ENCODE results near the gene LIX1. TPM values are rescaled to one million over a fixed set of nuclear protein-coding genes. Genes with fewer than 3 reads are reported as not detected.

LIX1 gene
- total RNA-seq, 2 donors from 2014 or later, result 0.97 to 1.0 TPM

- WGBS, result 41% methylated on average over 5 of the region's 5 CpGs
These were observed 43.5 kb downstream of the LIX1 start for GRCh38 chr5:97098922-97099321.

GRCh38 chr5:97097326-97098230 lies 44.8 kb downstream of the LIX1 start:
- intact Hi-C loops (cut with DNase I), result no loop called here
- no peak for DNase-seq (ENCODE audit: low spot score)

More at GRCh38 chr5:97098922-97099321, 43.5 kb downstream of the LIX1 start:
- Histone ChIP-seq H3K4me3 (no peak overlapping the region), H3K36me3 (no peaks in the 10 kb centered on the region), H3K27ac (peak overlapping the region in 1 of 2 donors; percentile 18), H3K9me3 (no peaks in the 10 kb centered on the region), H3K4me1 (replicated peaks) (no peaks in the 10 kb centered on the region), H3K27me3 (replicated peaks; ENCODE audit: insufficient read depth) (no peaks in the 10 kb centered on the region)
- TF ChIP-seq POLR2AphosphoS5 (IDR thresholded peaks at IDR 0.05), result no peak
- TF ChIP-seq POLR2A (IDR thresholded peaks at IDR 0.05), result no peak
- no peak for TF ChIP-seq CTCF (IDR thresholded peaks at IDR 0.05)
- intact Hi-C loops (cut with DNase I), result no loop called here
- no peak for DNase-seq (ENCODE audit: low spot score)

GRCh38 chr5:97096846-97097245 lies 45.6 kb downstream of the LIX1 start:
- TF ChIP-seq POLR2A (IDR thresholded peaks at IDR 0.05) (no peak), POLR2AphosphoS5 (IDR thresholded peaks at IDR 0.05) (no peak), CTCF (IDR thresholded peaks at IDR 0.05) (no peak)
- Histone ChIP-seq H3K9me3 (no peaks in the 10 kb centered on the region), H3K4me3 (no peak overlapping the region)

More at GRCh38 chr5:97097326-97098230, 44.8 kb downstream of the LIX1 start:
- 43% methylated on average over 9 of the region's 9 CpGs for WGBS
- TF ChIP-seq POLR2A (IDR thresholded peaks at IDR 0.05) (no peak), POLR2AphosphoS5 (IDR thresholded peaks at IDR 0.05) (no peak), CTCF (IDR thresholded peaks at IDR 0.05) (no peak)
- Histone ChIP-seq H3K4me1 (replicated peaks) (no peaks in the 10 kb centered on the region), H3K27me3 (replicated peaks; ENCODE audit: insufficient read depth) (no peaks in the 10 kb centered on the region), H3K9me3 (no peaks in the 10 kb centered on the region), H3K4me3 (no peak overlapping the region), H3K36me3 (no peaks in the 10 kb centered on the region), H3K27ac (no peak overlapping the region)

GRCh38 chr5:97096191-97096590 lies 46.2 kb downstream of the LIX1 start:
- WGBS, result 6% methylated on average over 5 of the region's 5 CpGs
- Histone ChIP-seq H3K4me3 (no peak overlapping the region), H3K9me3 (no peaks in the 10 kb centered on the region), H3K36me3 (no peaks in the 10 kb centered on the region), H3K27me3 (replicated peaks; ENCODE audit: insufficient read depth) (no peaks in the 10 kb centered on the region), H3K4me1 (replicated peaks) (no peaks in the 10 kb centered on the region), H3K27ac (no peak overlapping the region)
- TF ChIP-seq POLR2A (IDR thresholded peaks at IDR 0.05) (no peak), POLR2AphosphoS5 (IDR thresholded peaks at IDR 0.05) (no peak), CTCF (IDR thresholded peaks at IDR 0.05) (no peak)
- DNase-seq (ENCODE audit: low spot score), result peak; percentile 9
- intact Hi-C loops (cut with DNase I), result no loop called here

More at GRCh38 chr5:97096846-97097245, 45.6 kb downstream of the LIX1 start:
- intact Hi-C loops (cut with DNase I), result no loop called here
- no peak for DNase-seq (ENCODE audit: low spot score)
- Histone ChIP-seq H3K36me3 (no peaks in the 10 kb centered on the region), H3K4me1 (replicated peaks) (no peaks in the 10 kb centered on the region), H3K27ac (no peak overlapping the region), H3K27me3 (replicated peaks; ENCODE audit: insufficient read depth) (no peaks in the 10 kb centered on the region)

- 87% methylated on average over 1 of the region's 1 CpG for WGBS
- H3K4me1 ChIP-seq (replicated peaks), result no peaks in the 10 kb centered on the region
- intact Hi-C loops (cut with DNase I), result no loop called here
- no peaks in the 10 kb centered on the region for H3K27me3 ChIP-seq (replicated peaks; ENCODE audit: insufficient read depth)
- no peaks in the 10 kb centered on the region for H3K36me3 ChIP-seq
- no peak overlapping the region for H3K4me3 ChIP-seq
- TF ChIP-seq CTCF (IDR thresholded peaks at IDR 0.05) (no peak), POLR2A (IDR thresholded peaks at IDR 0.05) (no peak), POLR2AphosphoS5 (IDR thresholded peaks at IDR 0.05) (no peak)
- H3K27ac ChIP-seq, result no peak overlapping the region
- DNase-seq (ENCODE audit: low spot score), result no peak
- H3K9me3 ChIP-seq, result no peaks in the 10 kb centered on the region
These were observed 47.1 kb downstream of the LIX1 start for GRCh38 chr5:97095318-97095732.

Measured in prostate gland (tissue), 2 donors.